T-helper 17 cell (primary cell): ENCODE results near the gene HMGXB4. TPM values are rescaled to one million over a fixed set of nuclear protein-coding genes. Genes with fewer than 3 reads are reported as not detected.
"Not testable (repeated sequence)": the region's sequence is repeated elsewhere in the genome, so short reads cannot be mapped to it uniquely, and the experiment has no call there.

Experiments
- ATAC-seq: fragments of 150-1000 bp; cut with Tn5 transposase; 2 replicates; pipeline ENCODE4 v1.10.0; 2021; ENCODE audit warnings: mild to moderate bottlenecking, moderate library complexity
- DNase-seq, 3 donors: peaks; one replicate each; pipeline versions ENCODE4 v3.0.0 to v3.0.0-alpha.2; 2020 to 2021
- H3K9me3 ChIP-seq: one replicate; pipeline ENCODE4 v1.7.0; 2013; ENCODE audit warnings: low read length, mild to moderate bottlenecking; ENCODE audit not compliant: control insufficient read depth, poor library complexity, severe bottlenecking
- H3K27ac Mint-ChIP-seq: one replicate; pipeline ENCODE4 v1.8.0; 2022; ENCODE audit warnings: mild to moderate bottlenecking, moderate library complexity, mixed read lengths
- H3K27me3 Mint-ChIP-seq: one replicate; pipeline ENCODE4 v1.8.0; 2022; ENCODE audit warnings: mixed read lengths
- H3K36me3 Mint-ChIP-seq: one replicate; pipeline ENCODE4 v1.8.0; 2022; ENCODE audit warnings: low read depth, mixed read lengths
- H3K4me1 Mint-ChIP-seq: one replicate; pipeline ENCODE4 v1.8.0; 2022; ENCODE audit warnings: mild to moderate bottlenecking, mixed read lengths
- H3K4me3 Mint-ChIP-seq: one replicate; pipeline ENCODE4 v1.8.0; 2022; ENCODE audit warnings: mild to moderate bottlenecking, moderate library complexity, mixed read lengths
- total RNA-seq, 4 donors: library from RNA in 2 of 4; stranded (reverse) in 2 of 4; gene quantifications; one replicate each; pipeline ENCODE4 v1.2.3 and lab custom pipeline; 2022 to 2026

HMGXB4 gene
- total RNA-seq, 2 donors from 2014 or later, result 37.1 to 42.4 TPM

GRCh38 chr22:35229865-35230264 lies 27.4 kb upstream of the HMGXB4 start:
- H3K36me3 Mint-ChIP-seq, result peaks cover 5% of the 10 kb centered on the region
- H3K4me1 Mint-ChIP-seq, result peaks cover 11% of the 10 kb centered on the region
- H3K27ac Mint-ChIP-seq, result no peak overlapping the region

GRCh38 chr22:35230417-35230816 lies 26.9 kb upstream of the HMGXB4 start:
- Mint-ChIP-seq H3K27me3 (peaks cover 44% of the 10 kb centered on the region), H3K4me1 (peaks cover 11% of the 10 kb centered on the region), H3K27ac (no peak overlapping the region), H3K36me3 (peaks cover 3% of the 10 kb centered on the region), H3K4me3 (no peak overlapping the region)
- ATAC-seq, result no peak
- H3K9me3 ChIP-seq, result no peaks in the 10 kb centered on the region
- DNase-seq, result no peak

More at GRCh38 chr22:35229865-35230264, 27.4 kb upstream of the HMGXB4 start:
- H3K4me3 Mint-ChIP-seq, result no peak overlapping the region
- ATAC-seq, result no peak
- DNase-seq, result no peak
- peaks cover 50% of the 10 kb centered on the region for H3K27me3 Mint-ChIP-seq
- H3K9me3 ChIP-seq, result no peaks in the 10 kb centered on the region

DNA sequence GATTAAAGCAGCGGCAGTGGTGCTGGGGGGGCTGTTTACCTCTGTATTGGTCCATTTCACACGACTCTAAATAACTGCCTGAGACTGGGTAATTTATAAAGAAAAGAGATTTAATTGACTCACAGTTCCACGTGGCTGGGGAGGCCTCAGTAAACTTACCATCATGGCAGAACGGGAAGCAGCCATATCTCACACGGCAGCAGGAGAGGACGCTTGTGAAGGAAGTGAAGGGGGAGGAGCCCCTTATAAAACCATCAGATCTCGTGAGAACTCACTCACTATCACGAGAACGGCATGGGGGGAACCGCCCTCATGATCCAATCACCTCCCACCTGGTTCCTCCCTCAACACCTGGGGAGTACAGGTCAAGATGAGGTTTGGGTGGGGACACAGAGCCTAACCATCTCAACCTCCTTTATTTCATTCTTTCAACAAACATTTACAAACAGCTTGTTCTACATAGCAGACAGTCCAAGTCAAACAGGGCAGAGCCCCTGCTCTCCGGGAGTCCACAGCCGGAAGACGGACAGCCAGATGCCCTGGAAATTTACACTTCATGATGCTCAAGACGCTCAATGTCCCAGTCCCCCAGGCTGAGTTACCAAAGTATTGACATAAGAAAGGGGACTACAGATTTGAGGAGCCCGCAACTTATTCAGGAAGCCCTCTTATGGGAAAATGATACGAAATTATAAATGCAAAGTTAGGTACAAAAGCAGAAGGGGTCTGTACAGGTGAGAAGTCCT lies 26.3 kb upstream of the HMGXB4 start:
- no peak overlapping the region for H3K4me3 Mint-ChIP-seq
- DNase-seq (no peak), ATAC-seq (peak; percentile 10)
- H3K27ac Mint-ChIP-seq, result no peak overlapping the region
- peaks cover 11% of the 10 kb centered on the region for H3K4me1 Mint-ChIP-seq
- H3K36me3 Mint-ChIP-seq, result peaks cover 3% of the 10 kb centered on the region
- H3K9me3 ChIP-seq, result no peaks in the 10 kb centered on the region
- H3K27me3 Mint-ChIP-seq, result peaks cover 44% of the 10 kb centered on the region

- Mint-ChIP-seq H3K4me1 (peaks cover 11% of the 10 kb centered on the region), H3K4me3 (no peak overlapping the region)
- peak; percentile 89 for ATAC-seq
Observed at GRCh38 chr22:35231585-35232084, 25.7 kb upstream of the HMGXB4 start.

GRCh38 chr22:35238749-35239148 lies 18.5 kb upstream of the HMGXB4 start:
- H3K4me1 Mint-ChIP-seq, H3K36me3 Mint-ChIP-seq, H3K4me3 Mint-ChIP-seq, H3K9me3 ChIP-seq, ATAC-seq, H3K27ac Mint-ChIP-seq, DNase-seq: not testable (repeated sequence)
- H3K27me3 Mint-ChIP-seq, result peaks cover 52% of the 10 kb centered on the region

More at GRCh38 chr22:35231585-35232084, 25.7 kb upstream of the HMGXB4 start:
- peak; percentile 48 to 65 (median 58) for DNase-seq
- H3K9me3 ChIP-seq, result no peaks in the 10 kb centered on the region
- Mint-ChIP-seq H3K27me3 (peaks cover 44% of the 10 kb centered on the region), H3K36me3 (peaks cover 3% of the 10 kb centered on the region), H3K27ac (no peak overlapping the region)

GRCh38 chr22:35244507-35244906 lies 12.8 kb upstream of the HMGXB4 start:
- not testable (repeated sequence) for ATAC-seq, H3K4me1 Mint-ChIP-seq, H3K9me3 ChIP-seq, H3K4me3 Mint-ChIP-seq, DNase-seq, H3K27ac Mint-ChIP-seq, H3K36me3 Mint-ChIP-seq
- H3K27me3 Mint-ChIP-seq, result peaks cover 60% of the 10 kb centered on the region

DNA sequence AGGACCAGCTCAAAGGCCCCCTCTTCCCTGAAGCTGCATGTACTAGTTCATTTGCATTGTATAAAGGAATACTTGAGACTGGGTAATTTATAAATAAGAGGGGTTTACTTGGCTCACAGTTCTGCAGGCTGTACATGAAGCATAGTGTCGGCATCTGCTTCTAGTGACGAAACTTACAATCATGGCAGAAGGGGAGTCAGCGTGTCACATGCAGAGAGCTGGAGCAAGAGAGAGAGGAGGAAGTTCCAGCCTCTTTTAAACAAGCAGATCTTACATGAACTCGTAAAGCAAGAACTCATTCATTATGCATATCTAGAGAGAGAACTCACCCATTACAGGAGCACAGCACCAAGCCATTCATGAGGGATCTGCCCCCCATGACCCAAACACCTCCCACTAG lies 7.1 kb upstream of the HMGXB4 start:
- no peak overlapping the region for H3K4me3 Mint-ChIP-seq
- H3K27ac Mint-ChIP-seq, result no peak overlapping the region
- peaks cover 3% of the 10 kb centered on the region for H3K36me3 Mint-ChIP-seq
- no peaks in the 10 kb centered on the region for H3K9me3 ChIP-seq
- H3K4me1 Mint-ChIP-seq, result peaks cover 4% of the 10 kb centered on the region
- DNase-seq (no peak), ATAC-seq (no peak)
- H3K27me3 Mint-ChIP-seq, result peaks cover 42% of the 10 kb centered on the region

- ATAC-seq, result no peak
- H3K4me3 Mint-ChIP-seq, result no peak overlapping the region
- H3K36me3 Mint-ChIP-seq, result no peaks in the 10 kb centered on the region
- no peak overlapping the region for H3K27ac Mint-ChIP-seq
- H3K4me1 Mint-ChIP-seq, result peaks cover 14% of the 10 kb centered on the region
- no peak for DNase-seq
- peaks cover 16% of the 10 kb centered on the region for H3K27me3 Mint-ChIP-seq
- H3K9me3 ChIP-seq, result no peaks in the 10 kb centered on the region
Observed at GRCh38 chr22:35253946-35254345, 3.3 kb upstream of the HMGXB4 start.

GRCh38 chr22:35257002-35257320 lies 332 bp upstream of the HMGXB4 start:
- peak overlapping the region; percentile 81 for H3K27ac Mint-ChIP-seq
- H3K4me3 Mint-ChIP-seq, result peak overlapping the region; percentile 93

DNA sequence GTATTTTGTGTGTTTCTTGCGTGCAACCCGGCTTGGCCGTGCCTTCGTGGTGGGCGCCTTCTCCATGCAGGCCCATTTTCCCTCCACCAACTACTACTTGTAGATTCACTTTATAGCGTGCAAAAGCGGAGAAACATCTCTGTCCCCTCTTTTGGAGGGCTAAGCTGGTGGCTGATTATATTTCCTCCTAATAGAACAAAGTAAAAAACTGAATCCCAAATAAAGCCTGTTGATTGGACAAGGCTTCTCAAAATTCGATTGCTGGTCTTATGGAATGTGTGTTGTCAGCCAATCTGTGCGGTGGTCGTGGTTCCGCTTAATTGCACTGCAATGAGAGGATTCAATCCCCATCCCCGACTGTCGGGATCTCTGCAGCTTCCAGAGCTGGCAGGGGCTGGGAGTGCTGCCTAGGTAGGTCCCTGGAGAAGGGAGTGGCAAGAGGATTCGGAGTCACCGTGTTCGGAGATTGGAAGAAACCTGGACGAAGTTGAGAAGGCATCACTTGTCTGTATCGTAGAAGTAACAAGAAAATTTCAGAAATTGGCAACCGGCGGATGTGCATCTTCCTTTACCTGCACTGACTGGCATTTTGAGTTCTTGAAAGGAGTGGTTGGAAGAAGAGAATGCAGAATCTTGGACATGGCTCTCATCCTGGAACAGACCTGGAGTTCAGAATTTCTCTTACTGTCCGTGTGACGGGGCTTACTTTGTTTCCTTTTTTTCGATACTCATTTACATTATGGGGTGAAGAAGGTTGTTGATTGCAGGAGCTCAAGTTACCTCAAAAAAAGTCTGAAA lies 1.1 kb downstream of the HMGXB4 start:
- H3K9me3 ChIP-seq, result no peaks in the 10 kb centered on the region
- peak overlapping the region; percentile 81 for H3K27ac Mint-ChIP-seq
- ATAC-seq (no peak), DNase-seq (no peak)
- H3K4me1 Mint-ChIP-seq, result peaks cover 22% of the 10 kb centered on the region
- peak overlapping the region; percentile 91 for H3K4me3 Mint-ChIP-seq
- H3K36me3 Mint-ChIP-seq, result no peaks in the 10 kb centered on the region
- no peaks in the 10 kb centered on the region for H3K27me3 Mint-ChIP-seq

More at GRCh38 chr22:35257002-35257320, 332 bp upstream of the HMGXB4 start:
- peaks cover 5% of the 10 kb centered on the region for H3K27me3 Mint-ChIP-seq
- DNase-seq, result no peak
- H3K36me3 Mint-ChIP-seq, result no peaks in the 10 kb centered on the region
- H3K9me3 ChIP-seq, result no peaks in the 10 kb centered on the region
- peaks cover 22% of the 10 kb centered on the region for H3K4me1 Mint-ChIP-seq
- peak; percentile 7 for ATAC-seq

DNA sequence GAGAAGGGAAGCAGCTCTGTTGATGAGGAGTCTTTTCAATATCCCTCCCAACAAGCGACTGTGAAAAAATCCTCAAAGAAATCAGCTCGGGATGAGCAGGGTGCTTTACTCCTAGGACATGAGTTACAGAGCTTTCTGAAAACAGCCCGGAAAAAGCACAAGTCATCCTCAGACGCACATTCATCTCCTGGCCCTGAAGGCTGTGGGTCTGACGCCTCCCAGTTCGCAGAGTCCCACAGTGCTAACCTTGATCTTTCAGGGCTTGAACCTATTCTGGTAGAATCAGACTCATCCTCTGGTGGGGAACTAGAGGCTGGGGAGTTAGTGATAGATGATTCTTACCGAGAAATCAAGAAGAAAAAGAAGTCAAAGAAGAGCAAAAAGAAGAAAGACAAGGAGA lies 7.7 kb downstream of the HMGXB4 start:
- Mint-ChIP-seq H3K27me3 (no peaks in the 10 kb centered on the region), H3K4me3 (no peak overlapping the region)

DNA sequence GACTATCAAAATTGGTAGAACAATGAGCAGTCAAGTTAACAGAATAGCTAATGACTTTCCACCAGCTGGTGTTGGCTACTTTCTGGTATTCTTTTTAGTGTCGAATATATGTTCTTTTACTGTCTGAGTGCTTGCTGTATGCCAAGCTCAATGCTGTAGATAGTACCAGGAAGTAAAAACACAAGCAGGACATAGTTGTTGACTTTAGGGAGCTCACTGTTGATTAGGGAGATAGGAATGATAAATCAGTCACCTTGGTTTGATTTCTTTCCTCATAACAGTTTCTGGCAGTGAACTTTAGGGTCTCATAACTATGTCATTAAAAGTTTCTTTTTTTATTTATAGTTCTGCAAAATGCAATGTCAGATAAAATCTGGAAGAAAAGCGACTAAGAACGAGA lies 9.0 kb downstream of the HMGXB4 start:
- H3K4me3 Mint-ChIP-seq, result no peak overlapping the region

More for the DNA sequence above, 7.7 kb downstream of the HMGXB4 start:
- DNase-seq (no peak), ATAC-seq (no peak)
- peak overlapping the region; percentile 76 for H3K27ac Mint-ChIP-seq
- no peaks in the 10 kb centered on the region for H3K9me3 ChIP-seq
- peaks cover 15% of the 10 kb centered on the region for H3K4me1 Mint-ChIP-seq
- peaks cover 14% of the 10 kb centered on the region for H3K36me3 Mint-ChIP-seq

GRCh38 chr22:35269630-35270029 lies 12.3 kb downstream of the HMGXB4 start:
- Mint-ChIP-seq H3K4me1 (peaks cover 35% of the 10 kb centered on the region), H3K27me3 (no peaks in the 10 kb centered on the region), H3K4me3 (no peak overlapping the region), H3K27ac (peak overlapping the region; percentile 84), H3K36me3 (peaks cover 19% of the 10 kb centered on the region)
- no peak for ATAC-seq
- no peaks in the 10 kb centered on the region for H3K9me3 ChIP-seq
- no peak for DNase-seq

More for the DNA sequence above, 9.0 kb downstream of the HMGXB4 start:
- Mint-ChIP-seq H3K27ac (no peak overlapping the region), H3K36me3 (peaks cover 14% of the 10 kb centered on the region), H3K27me3 (no peaks in the 10 kb centered on the region), H3K4me1 (peaks cover 15% of the 10 kb centered on the region)
- no peak for ATAC-seq
- no peak for DNase-seq
- H3K9me3 ChIP-seq, result no peaks in the 10 kb centered on the region
